Activated CD4-positive, alpha-beta T cell treated with anti-CD3 and anti-CD28 coated beads for 36 hours (primary cell): Measurements from ENCODE around the gene KRTAP19-8. TPM values are rescaled to one million over a fixed set of nuclear protein-coding genes. Genes with fewer than 3 reads are reported as not detected.

ENCODE experiments used
- ATAC-seq: fragments of 200-7000 bp; cut with Tn5 transposase; one replicate; pipeline ENCODE4 v1.10.0; 2021; ENCODE audit warnings: mild to moderate bottlenecking, moderate library complexity
- CTCF ChIA-PET: fragments of 350-600 bp; sonication (Branson Sonifier 250); formaldehyde crosslinking; loops from one replicate; lab custom pipeline; 2021; ENCODE audit warnings: antibody characterized with exemption; lab: Charles Lee
- POLR2A ChIA-PET: fragments of 350-600 bp; sonication (Branson Sonifier 250); formaldehyde crosslinking; loops from one replicate; lab custom pipeline; 2021; ENCODE audit warnings: antibody characterized with exemption, inconsistent platforms; lab: Charles Lee
- DNase-seq: peaks from one replicate; pipeline ENCODE4 v3.0.0-alpha.2; 2020
- H3K27ac Mint-ChIP-seq: one replicate; pipeline ENCODE4 v1.8.0; 2021; ENCODE audit warnings: mixed read lengths
- H3K27me3 Mint-ChIP-seq: one replicate; pipeline ENCODE4 v1.8.0; 2021; ENCODE audit warnings: mixed read lengths
- H3K36me3 Mint-ChIP-seq: one replicate; pipeline ENCODE4 v1.8.0; 2021; ENCODE audit warnings: low read depth, mixed read lengths
- H3K4me1 Mint-ChIP-seq: one replicate; pipeline ENCODE4 v1.8.0; 2021; ENCODE audit warnings: mixed read lengths
- H3K4me3 Mint-ChIP-seq: one replicate; pipeline ENCODE4 v1.8.0; 2021; ENCODE audit warnings: mild to moderate bottlenecking, moderate library complexity, mixed read lengths
- H3K9me3 Mint-ChIP-seq: one replicate; pipeline ENCODE4 v1.8.0; 2021; ENCODE audit warnings: low read depth, mixed read lengths
- intact Hi-C, 2 experiments: fragments of 100-400 bp; cut with DNase I in 1 of 2; cut with micrococcal nuclease in 1 of 2; formaldehyde crosslinking; loops; one replicate each; pipeline versions ENCODE4 v1.14.2 to v1.15.1; 2022 to 2024; cut with DNase I, micrococcal nuclease
- total RNA-seq, 2 experiments: library from RNA; stranded (reverse); gene quantifications; one replicate each; pipeline ENCODE4 v1.2.3, GENCODE V29; 2021

The KRTAP19-8 gene
- total RNA-seq, 2 experiments from 2014 or later, result not detected

- peaks cover 1% of the 10 kb centered on the region for H3K27me3 Mint-ChIP-seq
- CTCF ChIA-PET, result no interaction called here
- H3K36me3 Mint-ChIP-seq, result peaks cover 1% of the 10 kb centered on the region
- ATAC-seq (no peak), DNase-seq (no peak)
- H3K9me3 Mint-ChIP-seq, result no peaks in the 10 kb centered on the region
- intact Hi-C loops, result no loop called here
- H3K4me1 Mint-ChIP-seq, result peaks cover 14% of the 10 kb centered on the region
- H3K4me3 Mint-ChIP-seq, result no peak overlapping the region
- H3K27ac Mint-ChIP-seq, result no peak overlapping the region
- POLR2A ChIA-PET, result no interaction called here
Measured at GRCh38 chr21:31008355-31008754, 29.9 kb downstream of the KRTAP19-8 start.

GRCh38 chr21:31005019-31005418 is 33.3 kb downstream of the KRTAP19-8 start:
- ChIA-PET POLR2A (no interaction called here), CTCF (interaction anchor here (0.6 kb wide), 1 partner anchor 561 kb away, joined by 3 read pairs; no protein-coding TSS in a partner anchor)
- no peak overlapping the region for H3K27ac Mint-ChIP-seq
- H3K4me3 Mint-ChIP-seq, result no peak overlapping the region
- peaks cover 1% of the 10 kb centered on the region for H3K36me3 Mint-ChIP-seq
- DNase-seq (no peak), ATAC-seq (no peak)
- H3K4me1 Mint-ChIP-seq, result no peaks in the 10 kb centered on the region
- intact Hi-C loops, result no loop called here
- H3K27me3 Mint-ChIP-seq, result peaks cover 1% of the 10 kb centered on the region
- H3K9me3 Mint-ChIP-seq, result no peaks in the 10 kb centered on the region

- no peak overlapping the region for H3K4me3 Mint-ChIP-seq
- intact Hi-C loops, result no loop called here
- no peaks in the 10 kb centered on the region for H3K4me1 Mint-ChIP-seq
- POLR2A ChIA-PET, result no interaction called here
- H3K36me3 Mint-ChIP-seq, result peaks cover 1% of the 10 kb centered on the region
- ATAC-seq (no peak), DNase-seq (no peak)
- H3K27ac Mint-ChIP-seq, result no peak overlapping the region
- H3K27me3 Mint-ChIP-seq, result peaks cover 1% of the 10 kb centered on the region
- CTCF ChIA-PET, result no interaction called here
- no peaks in the 10 kb centered on the region for H3K9me3 Mint-ChIP-seq
Measured at GRCh38 chr21:31003471-31003870, 34.8 kb downstream of the KRTAP19-8 start.

- ChIA-PET CTCF (interaction anchor here (0.6 to 1.0 kb wide), 2 partner anchors 175 to 472 kb away, joined by 4 read pairs; no protein-coding TSS in a partner anchor), POLR2A (no interaction called here)
- H3K4me1 Mint-ChIP-seq, result no peaks in the 10 kb centered on the region
- no peak overlapping the region for H3K4me3 Mint-ChIP-seq
- no peaks in the 10 kb centered on the region for H3K9me3 Mint-ChIP-seq
- intact Hi-C loops, result no loop called here
- DNase-seq (no peak), ATAC-seq (no peak)
- peaks cover 11% of the 10 kb centered on the region for H3K27me3 Mint-ChIP-seq
- no peak overlapping the region for H3K27ac Mint-ChIP-seq
- H3K36me3 Mint-ChIP-seq, result no peaks in the 10 kb centered on the region
Measured at GRCh38 chr21:30997541-30997940, 40.7 kb downstream of the KRTAP19-8 start.

- Mint-ChIP-seq H3K36me3 (no peaks in the 10 kb centered on the region), H3K27ac (no peak overlapping the region), H3K4me1 (no peaks in the 10 kb centered on the region), H3K9me3 (no peaks in the 10 kb centered on the region), H3K27me3 (peaks cover 18% of the 10 kb centered on the region), H3K4me3 (no peak overlapping the region)
- CTCF ChIA-PET, result interaction anchor here (0.6 to 1.0 kb wide), 2 partner anchors 174 to 472 kb away, joined by 4 read pairs; no protein-coding TSS in a partner anchor
- ATAC-seq (no peak), DNase-seq (no peak)
- intact Hi-C loops, result no loop called here
- POLR2A ChIA-PET, result no interaction called here
Measured at GRCh38 chr21:30996728-30997127, 41.5 kb downstream of the KRTAP19-8 start.

- Mint-ChIP-seq H3K36me3 (no peaks in the 10 kb centered on the region), H3K27ac (no peak overlapping the region), H3K4me1 (no peaks in the 10 kb centered on the region), H3K9me3 (no peaks in the 10 kb centered on the region), H3K4me3 (no peak overlapping the region), H3K27me3 (peaks cover 18% of the 10 kb centered on the region)
- ChIA-PET CTCF (no interaction called here), POLR2A (no interaction called here)
- ATAC-seq (no peak), DNase-seq (no peak)
- intact Hi-C loops, result no loop called here
Measured at GRCh38 chr21:30994932-30995331, 43.3 kb downstream of the KRTAP19-8 start.

- intact Hi-C loops, result no loop called here
- no peaks in the 10 kb centered on the region for H3K9me3 Mint-ChIP-seq
- no peaks in the 10 kb centered on the region for H3K4me1 Mint-ChIP-seq
- no peak for DNase-seq
- ChIA-PET POLR2A (no interaction called here), CTCF (no interaction called here)
- no peak overlapping the region for H3K27ac Mint-ChIP-seq
- no peak for ATAC-seq
- H3K27me3 Mint-ChIP-seq, result peaks cover 14% of the 10 kb centered on the region
- no peaks in the 10 kb centered on the region for H3K36me3 Mint-ChIP-seq
- no peak overlapping the region for H3K4me3 Mint-ChIP-seq
Measured at GRCh38 chr21:30990514-30991262, 47.6 kb downstream of the KRTAP19-8 start.

- no peak overlapping the region for H3K4me3 Mint-ChIP-seq
- no peaks in the 10 kb centered on the region for H3K4me1 Mint-ChIP-seq
- POLR2A ChIA-PET, result no interaction called here
Measured at GRCh38 chr21:30988706-30989105, 49.6 kb downstream of the KRTAP19-8 start.

More at GRCh38 chr21:30988706-30989105, 49.6 kb downstream of the KRTAP19-8 start:
- DNase-seq (no peak), ATAC-seq (no peak)
- Mint-ChIP-seq H3K27ac (no peak overlapping the region), H3K9me3 (no peaks in the 10 kb centered on the region), H3K36me3 (no peaks in the 10 kb centered on the region), H3K27me3 (peaks cover 12% of the 10 kb centered on the region)
- intact Hi-C loops, result no loop called here
- CTCF ChIA-PET, result interaction anchor here (0.6 kb wide), 1 partner anchor 391 kb away, joined by 3 read pairs; no protein-coding TSS in a partner anchor

Other genes with a start within 250 kb of the KRTAP19-8 start
- gene KRTAP8-1, start 225.2 kb downstream of the KRTAP19-8 start, total RNA-seq, result not detected
- not detected for gene KRTAP7-1, start 208.7 kb downstream of the KRTAP19-8 start, total RNA-seq
- gene KRTAP11-1, start 156.9 kb downstream of the KRTAP19-8 start, total RNA-seq, result not detected